ENCODE data around the gene TNFSF11.

DNA sequence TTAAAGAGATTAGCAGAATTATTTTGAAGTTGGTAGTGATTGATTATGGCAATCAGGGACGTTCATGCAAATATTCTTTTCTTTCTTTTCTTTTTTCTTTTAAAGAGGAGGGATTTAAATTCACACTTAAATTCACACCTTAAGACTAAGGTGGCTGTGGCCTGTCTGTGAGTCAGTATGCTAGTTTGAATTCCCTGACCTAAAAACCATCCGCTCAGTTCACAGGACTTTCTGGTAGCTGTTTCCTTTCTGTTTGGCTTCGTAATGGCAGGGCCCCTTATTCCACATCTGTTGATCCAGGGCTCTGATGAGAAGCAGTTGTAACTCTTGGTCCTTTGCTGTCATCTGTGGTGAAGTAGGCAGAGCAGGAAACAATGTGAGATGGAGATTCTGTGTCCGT is 7.5 kb downstream of the TNFSF11 start:
- TF ChIP-seq, protein P1, sequence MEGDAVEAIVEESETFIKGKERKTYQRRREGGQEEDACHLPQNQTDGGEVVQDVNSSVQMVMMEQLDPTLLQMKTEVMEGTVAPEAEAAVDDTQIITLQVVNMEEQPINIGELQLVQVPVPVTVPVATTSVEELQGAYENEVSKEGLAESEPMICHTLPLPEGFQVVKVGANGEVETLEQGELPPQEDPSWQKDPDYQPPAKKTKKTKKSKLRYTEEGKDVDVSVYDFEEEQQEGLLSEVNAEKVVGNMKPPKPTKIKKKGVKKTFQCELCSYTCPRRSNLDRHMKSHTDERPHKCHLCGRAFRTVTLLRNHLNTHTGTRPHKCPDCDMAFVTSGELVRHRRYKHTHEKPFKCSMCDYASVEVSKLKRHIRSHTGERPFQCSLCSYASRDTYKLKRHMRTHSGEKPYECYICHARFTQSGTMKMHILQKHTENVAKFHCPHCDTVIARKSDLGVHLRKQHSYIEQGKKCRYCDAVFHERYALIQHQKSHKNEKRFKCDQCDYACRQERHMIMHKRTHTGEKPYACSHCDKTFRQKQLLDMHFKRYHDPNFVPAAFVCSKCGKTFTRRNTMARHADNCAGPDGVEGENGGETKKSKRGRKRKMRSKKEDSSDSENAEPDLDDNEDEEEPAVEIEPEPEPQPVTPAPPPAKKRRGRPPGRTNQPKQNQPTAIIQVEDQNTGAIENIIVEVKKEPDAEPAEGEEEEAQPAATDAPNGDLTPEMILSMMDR (IDR thresholded peaks at IDR 0.05): no peak
- no peak for TF ChIP-seq POLR2A (IDR thresholded peaks at IDR 0.05)
- no peak for TF ChIP-seq EP300 (IDR thresholded peaks at IDR 0.05)
